CD14-positive monocyte (primary cell): ENCODE measurements around the gene CELF2. TPM values are rescaled to one million over a fixed set of nuclear protein-coding genes. Genes with fewer than 3 reads are reported as not detected.
A peak's percentile ranks its signal among the peaks of the same experiment; 100 is the strongest.

Source experiments
- DNase-seq, 3 donors: peaks; one replicate each; pipeline ENCODE4 v3.0.0-alpha.2; 2011 to 2022
- H2AFZ ChIP-seq: 2 replicates; pipeline ENCODE4 v1.6.0; 2012; ENCODE audit warnings: mild to moderate bottlenecking, low read depth, low read length, inconsistent platforms; ENCODE audit not compliant: insufficient read depth, poor library complexity, severe bottlenecking
- H3K27ac ChIP-seq, 2 donors: 1 replicate in 1 of 2; 2 replicates in 1 of 2; pipeline ENCODE4 v1.5.1; 2012 to 2013; ENCODE audit warnings: low read length in 2 of 2, control low read depth in 1 of 2, inconsistent platforms in 1 of 2, low read depth in 1 of 2, mild to moderate bottlenecking in 1 of 2
- H3K27me3 ChIP-seq, 2 donors: one replicate each; pipeline versions ENCODE4 v1.6.0 to v1.6.1; 2011 to 2013; ENCODE audit warnings: low read length in 2 of 2; ENCODE audit not compliant: control insufficient read depth in 2 of 2, insufficient read depth in 2 of 2
- H3K36me3 ChIP-seq, 2 donors: replicated peaks in 1 of 2; 1 replicate in 1 of 2; 2 replicates in 1 of 2; pipeline versions ENCODE4 v1.5.1 to v1.6.1; 2012 to 2013; ENCODE audit warnings: low read length in 2 of 2, control low read depth in 1 of 2, inconsistent platforms in 1 of 2, mild to moderate bottlenecking in 1 of 2; ENCODE audit not compliant: insufficient read depth in 2 of 2, control insufficient read depth in 1 of 2
- H3K4me1 ChIP-seq, 2 donors: 1 replicate in 1 of 2; 2 replicates in 1 of 2; pipeline versions ENCODE4 v1.5.1 to v1.6.1; 2012 to 2013; ENCODE audit warnings: low read length in 2 of 2, control low read depth in 1 of 2, inconsistent platforms in 1 of 2, mild to moderate bottlenecking in 1 of 2, moderate library complexity in 1 of 2; ENCODE audit not compliant: insufficient read depth in 2 of 2, control insufficient read depth in 1 of 2
- H3K4me2 ChIP-seq: replicated peaks from 2 replicates; pipeline ENCODE3; 2012; ENCODE audit warnings: low read length, moderate library complexity, mild to moderate bottlenecking; ENCODE audit not compliant: poor library complexity, severe bottlenecking; ENCODE audit errors: extremely low read depth
- H3K4me3 ChIP-seq, 3 experiments: fragments of 200-600 bp in 1 of 3; sonication (generic) in 1 of 3; replicated peaks in 1 of 3; 1 replicate in 2 of 3; 2 replicates in 1 of 3; pipeline ENCODE4 v1.5.1; 2011 to 2013; ENCODE audit warnings: low read length in 3 of 3, mild to moderate bottlenecking in 3 of 3, control low read depth in 2 of 3, low read depth in 2 of 3, inconsistent platforms in 1 of 3, moderate library complexity in 1 of 3
- H3K79me2 ChIP-seq: 2 replicates; pipeline ENCODE4 v1.6.0; 2012; ENCODE audit warnings: mild to moderate bottlenecking, control low read depth, inconsistent platforms, low read length, moderate library complexity; ENCODE audit not compliant: insufficient read depth
- H3K9ac ChIP-seq: 2 replicates; pipeline ENCODE4 v1.6.0; 2017; ENCODE audit warnings: low read length, mild to moderate bottlenecking; ENCODE audit not compliant: insufficient read depth, poor library complexity, severe bottlenecking
- H3K9me3 ChIP-seq, 2 donors: replicated peaks in 1 of 2; 1 replicate in 1 of 2; 2 replicates in 1 of 2; pipeline versions ENCODE4 v1.5.1 to v1.6.1; 2012 to 2013; ENCODE audit warnings: low read length in 2 of 2, control low read depth in 1 of 2; ENCODE audit not compliant: control insufficient read depth in 1 of 2, insufficient read depth in 1 of 2
- H4K20me1 ChIP-seq: 2 replicates; pipeline ENCODE4 v1.6.0; 2012; ENCODE audit warnings: mild to moderate bottlenecking, low read length, control low read depth, moderate library complexity; ENCODE audit not compliant: insufficient read depth
- H3K27ac Mint-ChIP-seq, 7 donors: one replicate each; pipeline ENCODE4 v1.8.0; 2020; ENCODE audit warnings: mild to moderate bottlenecking in 7 of 7, mixed read lengths in 7 of 7, moderate library complexity in 6 of 7, inconsistent platforms in 2 of 7
- H3K27me3 Mint-ChIP-seq, 3 donors: one replicate each; pipeline ENCODE4 v1.8.0; 2021 to 2022; ENCODE audit warnings: low read depth in 3 of 3, mild to moderate bottlenecking in 3 of 3, mixed read lengths in 3 of 3, moderate library complexity in 3 of 3, inconsistent platforms in 1 of 3
- H3K36me3 Mint-ChIP-seq, 2 donors: one replicate each; pipeline ENCODE4 v1.8.0; 2020; ENCODE audit warnings: mixed read lengths in 2 of 2, inconsistent platforms in 1 of 2, mild to moderate bottlenecking in 1 of 2
- H3K4me1 Mint-ChIP-seq: one replicate; pipeline ENCODE4 v1.8.0; 2020; ENCODE audit warnings: mild to moderate bottlenecking, mixed read lengths
- H3K4me3 Mint-ChIP-seq, 2 donors: one replicate each; pipeline ENCODE4 v1.8.0; 2020; ENCODE audit warnings: mild to moderate bottlenecking in 2 of 2, mixed read lengths in 2 of 2, moderate library complexity in 1 of 2
- H3K9me3 Mint-ChIP-seq, 7 donors: one replicate each; pipeline ENCODE4 v1.8.0; 2020 to 2022; ENCODE audit warnings: mixed read lengths in 7 of 7, mild to moderate bottlenecking in 6 of 7, moderate library complexity in 6 of 7, inconsistent platforms in 2 of 7
- WGBS: methylation state at CpG from one replicate; pipeline ENCODE4 v1.1.5; 2013; ENCODE audit warnings: missing lambda C conversion rate; ENCODE audit not compliant: insufficient coverage; 5-methylcytosine and 5-hydroxymethylcytosine counted together
- intact Hi-C, 2 donors: fragments of 100-400 bp; cut with micrococcal nuclease; formaldehyde crosslinking; loops; one replicate each; pipeline versions ENCODE4 v1.15.0 to v1.15.1; 2023
- polyA plus RNA-seq, 3 donors: library from polyadenylated mRNA; depleted of rRNA in 1 of 3; unstranded in 2 of 3; stranded (reverse) in 1 of 3; fragments of 300-500 nt in 2 of 3; fragments of >200 nt in 1 of 3; fragmentation: Illumina TruSeq in 2 of 3; gene quantifications; 1 replicate in 2 of 3; 2 replicates in 1 of 3; pipeline ENCODE4 v1.2.3, GENCODE V29; 2012 to 2021
- TF ChIP-seq, protein P1 (sequence below): fragments of 200-600 bp; IDR thresholded peaks from one replicate; pipeline ENCODE4 v1.8.0; 2022; ENCODE audit warnings: antibody characterized with exemption, mild to moderate bottlenecking

Gene CELF2
- polyA plus RNA-seq, 3 donors = 53.5 to 93.3 (median 80.5) TPM

- Histone ChIP-seq H3K36me3 (peaks cover 63 to 91% of the 10 kb centered on the region in 2 donors), H3K4me2 (no peak overlapping the region), H3K9ac (no peak overlapping the region), H3K27me3 (no peaks in the 10 kb centered on the region), H3K4me1 (peaks cover 36 to 41% of the 10 kb centered on the region in 2 donors), H4K20me1 (peaks cover 100% of the 10 kb centered on the region), H2AFZ (no peak overlapping the region), H3K79me2 (peaks cover 65% of the 10 kb centered on the region), H3K4me3 (no peak overlapping the region), H3K9me3 (no peaks in the 10 kb centered on the region), H3K27ac (peak overlapping the region; percentile 28 to 70)
- intact Hi-C loops = no loop called here
- TF ChIP-seq, protein P1, sequence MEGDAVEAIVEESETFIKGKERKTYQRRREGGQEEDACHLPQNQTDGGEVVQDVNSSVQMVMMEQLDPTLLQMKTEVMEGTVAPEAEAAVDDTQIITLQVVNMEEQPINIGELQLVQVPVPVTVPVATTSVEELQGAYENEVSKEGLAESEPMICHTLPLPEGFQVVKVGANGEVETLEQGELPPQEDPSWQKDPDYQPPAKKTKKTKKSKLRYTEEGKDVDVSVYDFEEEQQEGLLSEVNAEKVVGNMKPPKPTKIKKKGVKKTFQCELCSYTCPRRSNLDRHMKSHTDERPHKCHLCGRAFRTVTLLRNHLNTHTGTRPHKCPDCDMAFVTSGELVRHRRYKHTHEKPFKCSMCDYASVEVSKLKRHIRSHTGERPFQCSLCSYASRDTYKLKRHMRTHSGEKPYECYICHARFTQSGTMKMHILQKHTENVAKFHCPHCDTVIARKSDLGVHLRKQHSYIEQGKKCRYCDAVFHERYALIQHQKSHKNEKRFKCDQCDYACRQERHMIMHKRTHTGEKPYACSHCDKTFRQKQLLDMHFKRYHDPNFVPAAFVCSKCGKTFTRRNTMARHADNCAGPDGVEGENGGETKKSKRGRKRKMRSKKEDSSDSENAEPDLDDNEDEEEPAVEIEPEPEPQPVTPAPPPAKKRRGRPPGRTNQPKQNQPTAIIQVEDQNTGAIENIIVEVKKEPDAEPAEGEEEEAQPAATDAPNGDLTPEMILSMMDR = no peak
- Mint-ChIP-seq H3K36me3 (peaks cover 50 to 53% of the 10 kb centered on the region in 2 donors), H3K4me3 (no peak overlapping the region), H3K27ac (peak overlapping the region in 6 of 7 donors; percentile 35 to 82 (median 74)), H3K9me3 (no peaks in the 10 kb centered on the region), H3K4me1 (peaks cover 16% of the 10 kb centered on the region), H3K27me3 (no peaks in the 10 kb centered on the region)
- peak in 2 of 3 donors; percentile 24 to 57 for DNase-seq
- WGBS = 88% methylated on average over 4 of the region's 7 CpGs
Observed at GRCh38 chr10:11286261-11286852, 268.7 kb downstream of the CELF2 start.

- peaks cover 70% of the 10 kb centered on the region for H3K79me2 ChIP-seq
- H3K4me3 ChIP-seq = no peak overlapping the region
- peaks cover 76 to 92% of the 10 kb centered on the region in 2 donors for H3K36me3 ChIP-seq
- peak overlapping the region; percentile 27 for H3K9ac ChIP-seq
- no peaks in the 10 kb centered on the region for H3K27me3 ChIP-seq
- H3K9me3 Mint-ChIP-seq = no peaks in the 10 kb centered on the region
- no peak overlapping the region for H3K4me2 ChIP-seq
- H3K36me3 Mint-ChIP-seq = peaks cover 65 to 71% of the 10 kb centered on the region in 2 donors
- no peaks in the 10 kb centered on the region for H3K4me1 Mint-ChIP-seq
- no peak overlapping the region for H2AFZ ChIP-seq
- peaks cover 0 to 2% (median 0%) of the 10 kb centered on the region in 3 donors for H3K27me3 Mint-ChIP-seq
- H3K4me3 Mint-ChIP-seq = no peak overlapping the region
- TF ChIP-seq, protein P1 = no peak
- H4K20me1 ChIP-seq = peaks cover 100% of the 10 kb centered on the region
- no peaks in the 10 kb centered on the region for H3K9me3 ChIP-seq
- no peak for DNase-seq
- peak overlapping the region in 1 of 7 donors; percentile 37 for H3K27ac Mint-ChIP-seq
- peaks cover 22 to 27% of the 10 kb centered on the region in 2 donors for H3K4me1 ChIP-seq
- 100% methylated on average over 5 of the region's 13 CpGs for WGBS
- H3K27ac ChIP-seq = peak overlapping the region in 1 of 2 donors; percentile 34
- intact Hi-C loops = no loop called here
Observed at GRCh38 chr10:11288302-11288701, 270.6 kb downstream of the CELF2 start.
